ENCODE results near the gene CNMD.

CNMD gene

DNA sequence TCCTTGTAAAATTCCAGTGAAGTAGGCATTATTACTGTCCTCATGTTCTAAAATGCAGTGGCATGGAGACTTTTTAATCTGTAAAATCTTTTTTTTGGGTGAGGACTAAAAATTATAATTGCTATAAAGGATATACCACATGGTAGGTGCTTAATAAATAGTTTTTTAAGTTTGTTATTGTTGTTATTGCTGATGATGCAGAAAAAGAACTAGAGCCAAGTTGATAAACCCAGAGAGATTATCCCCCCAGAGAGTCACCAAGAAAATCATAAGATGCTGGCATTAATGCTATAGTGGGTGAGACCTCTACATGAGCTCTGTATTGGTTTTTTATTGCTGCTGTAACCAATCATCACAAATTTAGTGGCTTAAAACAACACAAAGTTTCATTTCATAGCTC is 44.3 kb upstream of the CNMD start:
- Histone ChIP-seq H3K9me2 (ENCODE audit: low read depth, low read length) (no peaks in the 10 kb centered on the region), H2AFZ (ENCODE audit: low read length) (no peak overlapping the region), H3K4me2 (ENCODE audit: low read length) (no peak overlapping the region), H3K9ac (ENCODE audit: low read length) (no peak overlapping the region), H4K20me1 (ENCODE audit: insufficient read depth, low read length) (no peaks in the 10 kb centered on the region), H3K4me3 (ENCODE audit: low read depth, low read length, poor library complexity, severe bottlenecking) (no peak overlapping the region), H3K79me2 (ENCODE audit: insufficient read depth, low read length) (no peaks in the 10 kb centered on the region), H3K36me3 (ENCODE audit: insufficient read depth, low read length) (no peaks in the 10 kb centered on the region), H3K9me3 (ENCODE audit: low read length) (no peaks in the 10 kb centered on the region), H3K4me1 (ENCODE audit: insufficient read depth, low read length, severe bottlenecking) (peaks cover 3% of the 10 kb centered on the region), H3K27me3 (ENCODE audit: insufficient read depth, low read length) (no peaks in the 10 kb centered on the region), H3F3A (ENCODE audit: insufficient read depth, low read length) (no peaks in the 10 kb centered on the region), H3K27ac (ENCODE audit: low read depth, low read length, poor library complexity, severe bottlenecking) (no peak overlapping the region)
- TF ChIP-seq EZH2 (IDR thresholded peaks at IDR 0.05; ENCODE audit: borderline replicate concordance, low read length) = no peak
- TF ChIP-seq, protein P1, sequence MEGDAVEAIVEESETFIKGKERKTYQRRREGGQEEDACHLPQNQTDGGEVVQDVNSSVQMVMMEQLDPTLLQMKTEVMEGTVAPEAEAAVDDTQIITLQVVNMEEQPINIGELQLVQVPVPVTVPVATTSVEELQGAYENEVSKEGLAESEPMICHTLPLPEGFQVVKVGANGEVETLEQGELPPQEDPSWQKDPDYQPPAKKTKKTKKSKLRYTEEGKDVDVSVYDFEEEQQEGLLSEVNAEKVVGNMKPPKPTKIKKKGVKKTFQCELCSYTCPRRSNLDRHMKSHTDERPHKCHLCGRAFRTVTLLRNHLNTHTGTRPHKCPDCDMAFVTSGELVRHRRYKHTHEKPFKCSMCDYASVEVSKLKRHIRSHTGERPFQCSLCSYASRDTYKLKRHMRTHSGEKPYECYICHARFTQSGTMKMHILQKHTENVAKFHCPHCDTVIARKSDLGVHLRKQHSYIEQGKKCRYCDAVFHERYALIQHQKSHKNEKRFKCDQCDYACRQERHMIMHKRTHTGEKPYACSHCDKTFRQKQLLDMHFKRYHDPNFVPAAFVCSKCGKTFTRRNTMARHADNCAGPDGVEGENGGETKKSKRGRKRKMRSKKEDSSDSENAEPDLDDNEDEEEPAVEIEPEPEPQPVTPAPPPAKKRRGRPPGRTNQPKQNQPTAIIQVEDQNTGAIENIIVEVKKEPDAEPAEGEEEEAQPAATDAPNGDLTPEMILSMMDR (IDR thresholded peaks at IDR 0.05; ENCODE audit: low read length) = no peak

- Histone ChIP-seq H4K20me1 (ENCODE audit: insufficient read depth, low read length) (no peaks in the 10 kb centered on the region), H3K9me3 (ENCODE audit: low read length) (no peaks in the 10 kb centered on the region), H3K4me3 (ENCODE audit: low read depth, low read length, poor library complexity, severe bottlenecking) (no peak overlapping the region), H2AFZ (ENCODE audit: low read length) (no peak overlapping the region), H3F3A (ENCODE audit: insufficient read depth, low read length) (no peaks in the 10 kb centered on the region), H3K36me3 (ENCODE audit: insufficient read depth, low read length) (no peaks in the 10 kb centered on the region), H3K27ac (ENCODE audit: low read depth, low read length, poor library complexity, severe bottlenecking) (no peak overlapping the region), H3K9ac (ENCODE audit: low read length) (no peak overlapping the region), H3K79me2 (ENCODE audit: insufficient read depth, low read length) (no peaks in the 10 kb centered on the region), H3K9me2 (ENCODE audit: low read depth, low read length) (no peaks in the 10 kb centered on the region), H3K4me1 (ENCODE audit: insufficient read depth, low read length, severe bottlenecking) (peaks cover 3% of the 10 kb centered on the region), H3K27me3 (ENCODE audit: insufficient read depth, low read length) (no peaks in the 10 kb centered on the region), H3K4me2 (ENCODE audit: low read length) (peak overlapping the region; percentile 21; the same call in 1 of the 2 replicates)
- TF ChIP-seq EZH2 (IDR thresholded peaks at IDR 0.05; ENCODE audit: borderline replicate concordance, low read length) = no peak
- TF ChIP-seq, protein P1 (IDR thresholded peaks at IDR 0.05; ENCODE audit: low read length) = no peak
Observed at GRCh38 chr13:52782471-52783448, 43.1 kb upstream of the CNMD start.

GRCh38 chr13:52780611-52781010 is 41.0 kb upstream of the CNMD start:
- Histone ChIP-seq H3K4me2 (ENCODE audit: low read length) (no peak overlapping the region), H3K79me2 (ENCODE audit: insufficient read depth, low read length) (no peaks in the 10 kb centered on the region), H4K20me1 (ENCODE audit: insufficient read depth, low read length) (no peaks in the 10 kb centered on the region)

More at GRCh38 chr13:52780611-52781010, 41.0 kb upstream of the CNMD start:
- Histone ChIP-seq H3K9me2 (ENCODE audit: low read depth, low read length) (no peaks in the 10 kb centered on the region), H3K36me3 (ENCODE audit: insufficient read depth, low read length) (no peaks in the 10 kb centered on the region), H3K27me3 (ENCODE audit: insufficient read depth, low read length) (no peaks in the 10 kb centered on the region), H3K4me1 (ENCODE audit: insufficient read depth, low read length, severe bottlenecking) (peaks cover 3% of the 10 kb centered on the region), H3K9me3 (ENCODE audit: low read length) (no peaks in the 10 kb centered on the region), H3K9ac (ENCODE audit: low read length) (no peak overlapping the region), H2AFZ (ENCODE audit: low read length) (no peak overlapping the region), H3F3A (ENCODE audit: insufficient read depth, low read length) (no peaks in the 10 kb centered on the region), H3K27ac (ENCODE audit: low read depth, low read length, poor library complexity, severe bottlenecking) (no peak overlapping the region), H3K4me3 (ENCODE audit: low read depth, low read length, poor library complexity, severe bottlenecking) (no peak overlapping the region)
- TF ChIP-seq, protein P1 (IDR thresholded peaks at IDR 0.05; ENCODE audit: low read length) = no peak
- no peak for TF ChIP-seq EZH2 (IDR thresholded peaks at IDR 0.05; ENCODE audit: borderline replicate concordance, low read length)

All from OCI-LY1 (cell line).